OCI-LY7 (cell line): ENCODE data around the gene PCDHGB2. TPM values are rescaled to one million over a fixed set of nuclear protein-coding genes. Genes with fewer than 3 reads are reported as not detected.

Experiments
- BruUV-seq: library from RNA; stranded (reverse); fragments of 400-500 nt; replicated peaks from 2 replicates; lab custom pipeline; 2021; lab: Mats Ljungman, UMichigan
- CTCF ChIA-PET: fragments of 300-600 bp; sonication (Branson Sonifier 250); formaldehyde crosslinking; loops from one replicate; lab custom pipeline; 2022; ENCODE audit warnings: antibody characterized with exemption; ENCODE audit not compliant: unreplicated experiment; lab: Charles Lee
- POLR2A ChIA-PET: fragments of 300-600 bp; sonication (Branson Sonifier 250); formaldehyde crosslinking; loops from one replicate; lab custom pipeline; 2022; ENCODE audit warnings: antibody characterized with exemption; lab: Charles Lee
- DNase-seq: peaks from one replicate; pipeline ENCODE4 v3.0.0-alpha.2; 2015; ENCODE audit warnings: low spot score
- H2AFZ ChIP-seq: fragments of 200-600 bp; sonication (generic), shearing (Covaris generic); 2 replicates; pipeline ENCODE4 v1.6.1; 2014; ENCODE audit warnings: mild to moderate bottlenecking, antibody characterized with exemption, low read length, moderate library complexity
- H3K27ac ChIP-seq: fragments of 200-600 bp; sonication (generic); 2 replicates; pipeline ENCODE4 v1.5.1; 2014; ENCODE audit warnings: mixed run types, low read depth, mild to moderate bottlenecking, moderate library complexity, low read length, inconsistent platforms; ENCODE audit not compliant: poor library complexity, severe bottlenecking
- H3K36me3 ChIP-seq: fragments of 200-600 bp; sonication (generic); 2 replicates; pipeline ENCODE4 v1.6.1; 2014; ENCODE audit warnings: mild to moderate bottlenecking, antibody characterized with exemption, low read length, moderate library complexity, mixed read lengths; ENCODE audit not compliant: insufficient read depth
- H3K4me1 ChIP-seq: fragments of 200-600 bp; sonication (generic); 2 replicates; pipeline ENCODE4 v1.5.1; 2014; ENCODE audit warnings: mild to moderate bottlenecking, low read length; ENCODE audit not compliant: insufficient read depth, poor library complexity, severe bottlenecking
- H3K4me2 ChIP-seq: fragments of 200-600 bp; sonication (generic); 2 replicates; pipeline ENCODE4 v1.6.1; 2014; ENCODE audit warnings: mild to moderate bottlenecking, low read length
- H3K4me3 ChIP-seq: fragments of 200-600 bp; sonication (generic); 2 replicates; pipeline ENCODE4 v1.5.1; 2014; ENCODE audit warnings: mild to moderate bottlenecking, low read depth, low read length; ENCODE audit not compliant: poor library complexity, severe bottlenecking
- H3K79me2 ChIP-seq: fragments of 200-600 bp; sonication (generic); 2 replicates; pipeline ENCODE4 v1.6.1; 2016; ENCODE audit warnings: low read depth, mild to moderate bottlenecking, low read length, moderate library complexity, mixed read lengths; ENCODE audit not compliant: insufficient read depth
- H3K9me2 ChIP-seq: fragments of 200-600 bp; sonication (generic); 2 replicates; pipeline ENCODE4 v1.6.1; 2016; ENCODE audit warnings: mild to moderate bottlenecking, low read length, mixed read lengths; ENCODE audit not compliant: insufficient read depth
- H3K9me3 ChIP-seq: fragments of 200-600 bp; sonication (generic); 2 replicates; pipeline ENCODE4 v1.6.1; 2014; ENCODE audit warnings: mild to moderate bottlenecking, mixed run types, low read length, mixed read lengths
- H4K20me1 ChIP-seq: fragments of 200-600 bp; sonication (generic); 2 replicates; pipeline ENCODE4 v1.6.1; 2014; ENCODE audit warnings: mild to moderate bottlenecking, antibody characterized with exemption, low read length, moderate library complexity, mixed read lengths; ENCODE audit not compliant: insufficient read depth
- EZH2phosphoT487 ChIP-seq: fragments of 200-600 bp; sonication (generic); IDR thresholded peaks from 2 replicates; pipeline ENCODE4 v1.6.1; 2018; ENCODE audit warnings: low read depth, borderline replicate concordance, mild to moderate bottlenecking, mixed run types, antibody characterized with exemption, low read length, moderate library complexity, mixed read lengths
- intact Hi-C: fragments of 100-400 bp; cut with micrococcal nuclease; formaldehyde crosslinking; loops from one replicate; pipeline ENCODE4 v1.10.0; 2022; ENCODE audit not compliant: unreplicated experiment
- total RNA-seq, 2 experiments: library from RNA; depleted of rRNA in 1 of 2; stranded (reverse); fragments of >200 nt in 1 of 2; shearing (Covaris generic) in 1 of 2; gene quantifications; 2 replicates each; pipeline ENCODE4 v1.2.3, GENCODE V29; 2014 to 2022
- TF ChIP-seq, protein P1 (sequence below): fragments of 200-600 bp; sonication (generic); conservative IDR thresholded peaks from 2 replicates; pipeline ENCODE4 v1.5.1; 2014; ENCODE audit warnings: mild to moderate bottlenecking, antibody characterized with exemption, low read length, moderate library complexity, mixed read lengths

The PCDHGB2 gene
- total RNA-seq, 2 experiments from 2014 or later, result 9.2 to 9.3 TPM

DNA sequence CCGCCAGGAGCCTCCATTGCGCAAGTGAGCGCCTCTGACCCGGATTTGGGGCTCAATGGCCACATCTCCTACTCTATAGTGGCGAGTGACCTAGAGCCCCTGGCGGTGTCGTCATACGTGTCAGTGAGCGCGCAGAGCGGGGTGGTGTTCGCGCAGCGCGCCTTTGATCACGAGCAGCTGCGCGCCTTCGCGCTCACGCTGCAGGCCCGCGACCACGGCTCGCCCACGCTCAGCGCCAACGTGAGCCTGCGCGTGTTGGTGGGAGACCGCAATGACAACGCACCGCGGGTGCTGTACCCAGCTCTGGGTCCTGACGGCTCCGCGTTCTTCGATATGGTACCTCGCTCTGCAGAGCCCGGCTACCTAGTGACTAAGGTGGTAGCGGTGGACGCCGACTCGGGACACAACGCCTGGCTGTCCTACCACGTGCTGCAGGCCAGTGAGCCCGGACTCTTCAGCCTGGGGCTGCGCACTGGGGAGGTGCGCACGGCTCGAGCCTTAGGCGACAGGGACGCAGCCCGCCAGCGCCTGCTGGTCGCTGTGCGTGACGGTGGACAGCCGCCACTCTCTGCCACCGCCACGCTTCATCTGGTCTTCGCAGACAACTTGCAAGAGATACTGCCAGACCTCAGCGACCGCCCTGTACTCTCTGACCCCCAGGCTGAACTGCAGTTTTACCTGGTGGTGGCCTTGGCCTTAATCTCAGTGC, 50.0 kb downstream of the PCDHGB2 start:
- H3K36me3 ChIP-seq, result no peaks in the 10 kb centered on the region
- CTCF ChIA-PET, result interaction anchor here (0.7 kb wide), 1 partner anchor 11 kb away, joined by 3 read pairs; the partner anchor contains the start of gene PCDHGA11
- TF ChIP-seq, protein P1, sequence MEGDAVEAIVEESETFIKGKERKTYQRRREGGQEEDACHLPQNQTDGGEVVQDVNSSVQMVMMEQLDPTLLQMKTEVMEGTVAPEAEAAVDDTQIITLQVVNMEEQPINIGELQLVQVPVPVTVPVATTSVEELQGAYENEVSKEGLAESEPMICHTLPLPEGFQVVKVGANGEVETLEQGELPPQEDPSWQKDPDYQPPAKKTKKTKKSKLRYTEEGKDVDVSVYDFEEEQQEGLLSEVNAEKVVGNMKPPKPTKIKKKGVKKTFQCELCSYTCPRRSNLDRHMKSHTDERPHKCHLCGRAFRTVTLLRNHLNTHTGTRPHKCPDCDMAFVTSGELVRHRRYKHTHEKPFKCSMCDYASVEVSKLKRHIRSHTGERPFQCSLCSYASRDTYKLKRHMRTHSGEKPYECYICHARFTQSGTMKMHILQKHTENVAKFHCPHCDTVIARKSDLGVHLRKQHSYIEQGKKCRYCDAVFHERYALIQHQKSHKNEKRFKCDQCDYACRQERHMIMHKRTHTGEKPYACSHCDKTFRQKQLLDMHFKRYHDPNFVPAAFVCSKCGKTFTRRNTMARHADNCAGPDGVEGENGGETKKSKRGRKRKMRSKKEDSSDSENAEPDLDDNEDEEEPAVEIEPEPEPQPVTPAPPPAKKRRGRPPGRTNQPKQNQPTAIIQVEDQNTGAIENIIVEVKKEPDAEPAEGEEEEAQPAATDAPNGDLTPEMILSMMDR, result no peak
- no peak for TF ChIP-seq EZH2phosphoT487
- no peaks in the 10 kb centered on the region for H3K4me1 ChIP-seq
- H4K20me1 ChIP-seq, result no peaks in the 10 kb centered on the region
- POLR2A ChIA-PET, result interaction anchor here (0.6 to 0.7 kb wide), 2 partner anchors 18 to 1847 kb away, joined by 3 to 4 read pairs; no protein-coding TSS in a partner anchor
- no peak overlapping the region for H3K27ac ChIP-seq
- BruUV-seq, result no TSS peak
- H3K9me3 ChIP-seq, result no peaks in the 10 kb centered on the region
- H3K4me3 ChIP-seq, result no peak overlapping the region
- no peaks in the 10 kb centered on the region for H3K79me2 ChIP-seq
- no peaks in the 10 kb centered on the region for H3K9me2 ChIP-seq
- DNase-seq, result no peak
- H3K4me2 ChIP-seq, result no peak overlapping the region
- intact Hi-C loops, result loop anchor here (5.0 kb wide), 1 partner anchor 52 kb away; the partner anchor contains the start of genes PCDHGA4 and PCDHGB2
- no peak overlapping the region for H2AFZ ChIP-seq

DNA sequence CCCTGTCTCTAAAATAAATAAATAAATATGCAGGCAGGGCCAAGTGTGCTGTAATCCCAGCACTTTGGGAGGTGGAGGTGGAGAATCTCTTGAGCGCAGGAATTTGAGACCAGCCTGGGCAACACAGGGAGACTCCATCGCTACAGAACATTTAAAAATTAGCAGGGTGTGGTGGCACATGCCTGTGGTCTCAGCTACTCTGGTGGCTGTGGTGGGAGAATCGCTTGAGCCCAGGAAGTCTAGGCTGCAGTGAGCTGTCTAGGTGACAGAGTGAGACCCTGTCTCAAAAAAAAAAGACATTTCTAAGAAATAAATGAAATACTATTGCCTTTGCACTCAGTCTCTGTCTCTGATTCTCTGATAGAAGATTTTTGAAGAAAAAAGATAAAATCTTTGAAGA, 51.8 kb downstream of the PCDHGB2 start:
- Histone ChIP-seq H4K20me1 (no peaks in the 10 kb centered on the region), H3K27ac (no peak overlapping the region), H3K4me1 (no peaks in the 10 kb centered on the region), H3K79me2 (no peaks in the 10 kb centered on the region), H3K9me3 (no peaks in the 10 kb centered on the region), H3K4me2 (no peak overlapping the region), H3K9me2 (no peaks in the 10 kb centered on the region), H3K4me3 (no peak overlapping the region), H2AFZ (no peak overlapping the region), H3K36me3 (no peaks in the 10 kb centered on the region)
- BruUV-seq, result no TSS peak
- no peak for DNase-seq
- POLR2A ChIA-PET, result interaction anchor here (2.2 kb wide), 1 partner anchor 152 kb away, joined by 6 read pairs; no protein-coding TSS in a partner anchor
- TF ChIP-seq EZH2phosphoT487, result no peak
- TF ChIP-seq, protein P1, result no peak
- CTCF ChIA-PET, result interaction anchor here (0.9 kb wide), 1 partner anchor 152 kb away, joined by 5 read pairs; no protein-coding TSS in a partner anchor
- intact Hi-C loops, result loop anchor here (5.0 kb wide), 1 partner anchor 54 kb away; the partner anchor contains the start of genes PCDHGA4 and PCDHGB2

Other genes starting within 250 kb of the PCDHGB2 start
Only the 30 nearest of the 36 such genes appear.
- gene PCDHB9, start 172.8 kb upstream of the PCDHGB2 start, total RNA-seq (2014; rRNA removed; shearing (Covaris generic)), result 0.06 TPM in 1 of 2 replicates, not detected in the other
- gene PCDHB9, start 172.8 kb upstream of the PCDHGB2 start, total RNA-seq (2022), result 0.33 TPM in 1 of 2 replicates, not detected in the other
- gene PCDHB10, start 167.6 kb upstream of the PCDHGB2 start, total RNA-seq (2014; rRNA removed; shearing (Covaris generic)), result 0.08 TPM in 1 of 2 replicates, not detected in the other
- not detected in 2 replicates for gene PCDHB10, start 167.6 kb upstream of the PCDHGB2 start, total RNA-seq (2022)
- gene PCDHB11, start 160.4 kb upstream of the PCDHGB2 start, total RNA-seq (2014; rRNA removed; shearing (Covaris generic)), result not detected in 2 replicates
- gene PCDHB11, start 160.4 kb upstream of the PCDHGB2 start, total RNA-seq (2022), result not detected in 2 replicates
- not detected in 2 replicates for gene PCDHB12, start 151.3 kb upstream of the PCDHGB2 start, total RNA-seq (2014; rRNA removed; shearing (Covaris generic))
- gene PCDHB12, start 151.3 kb upstream of the PCDHGB2 start, total RNA-seq (2022), result not detected in 2 replicates
- gene PCDHB13, start 146.1 kb upstream of the PCDHGB2 start, total RNA-seq (2014; rRNA removed; shearing (Covaris generic)), result 0.22 TPM in 1 of 2 replicates, not detected in the other
- not detected in 2 replicates for gene PCDHB13, start 146.1 kb upstream of the PCDHGB2 start, total RNA-seq (2022)
- 0.22 TPM in 1 of 2 replicates, not detected in the other for gene PCDHB14, start 136.7 kb upstream of the PCDHGB2 start, total RNA-seq (2014; rRNA removed; shearing (Covaris generic))
- gene PCDHB14, start 136.7 kb upstream of the PCDHGB2 start, total RNA-seq (2022), result not detected in 2 replicates
- not detected in 2 replicates for gene PCDHB15, start 114.6 kb upstream of the PCDHGB2 start, total RNA-seq (2014; rRNA removed; shearing (Covaris generic))
- gene PCDHB15, start 114.6 kb upstream of the PCDHGB2 start, total RNA-seq (2022), result not detected in 2 replicates
- gene SLC25A2, start 55.9 kb upstream of the PCDHGB2 start, total RNA-seq (2014; rRNA removed; shearing (Covaris generic)), result 0.16 and 0.95 TPM in 2 replicates
- 0.70 and 1.6 TPM in 2 replicates for gene SLC25A2, start 55.9 kb upstream of the PCDHGB2 start, total RNA-seq (2022)
- 115 and 126 TPM in 2 replicates for gene TAF7, start 39.2 kb upstream of the PCDHGB2 start, total RNA-seq (2014; rRNA removed; shearing (Covaris generic))
- gene TAF7, start 39.2 kb upstream of the PCDHGB2 start, total RNA-seq (2022), result 103 and 113 TPM in 2 replicates
- 1.3 and 1.8 TPM in 2 replicates for gene PCDHGA1, start 29.5 kb upstream of the PCDHGB2 start, total RNA-seq (2014; rRNA removed; shearing (Covaris generic))
- gene PCDHGA1, start 29.5 kb upstream of the PCDHGB2 start, total RNA-seq (2022), result 1.7 and 1.9 TPM in 2 replicates
- gene PCDHGA2, start 21.2 kb upstream of the PCDHGB2 start, total RNA-seq (2014; rRNA removed; shearing (Covaris generic)), result 0.19 and 0.51 TPM in 2 replicates
- gene PCDHGA2, start 21.2 kb upstream of the PCDHGB2 start, total RNA-seq (2022), result 0.74 and 1.1 TPM in 2 replicates
- 0.21 and 0.25 TPM in 2 replicates for gene PCDHGA3, start 16.2 kb upstream of the PCDHGB2 start, total RNA-seq (2014; rRNA removed; shearing (Covaris generic))
- gene PCDHGA3, start 16.2 kb upstream of the PCDHGB2 start, total RNA-seq (2022), result 0.36 and 0.65 TPM in 2 replicates
- gene PCDHGB1, start 9.9 kb upstream of the PCDHGB2 start, total RNA-seq (2014; rRNA removed; shearing (Covaris generic)), result 2.8 and 4.1 TPM in 2 replicates
- 2.8 and 3.0 TPM in 2 replicates for gene PCDHGB1, start 9.9 kb upstream of the PCDHGB2 start, total RNA-seq (2022)
- 1.9 and 3.5 TPM in 2 replicates for gene PCDHGA4, start 5.0 kb upstream of the PCDHGB2 start, total RNA-seq (2014; rRNA removed; shearing (Covaris generic))
- 1.8 and 1.9 TPM in 2 replicates for gene PCDHGA4, start 5.0 kb upstream of the PCDHGB2 start, total RNA-seq (2022)
- 5.2 and 6.1 TPM in 2 replicates for gene PCDHGA5, start 4.2 kb downstream of the PCDHGB2 start, total RNA-seq (2014; rRNA removed; shearing (Covaris generic))
- gene PCDHGA5, start 4.2 kb downstream of the PCDHGB2 start, total RNA-seq (2022), result 4.6 and 4.9 TPM in 2 replicates
- 3.5 and 5.8 TPM in 2 replicates for gene PCDHGB3, start 10.2 kb downstream of the PCDHGB2 start, total RNA-seq (2014; rRNA removed; shearing (Covaris generic))
- gene PCDHGB3, start 10.2 kb downstream of the PCDHGB2 start, total RNA-seq (2022), result 6.1 and 6.3 TPM in 2 replicates
- 6.3 and 7.2 TPM in 2 replicates for gene PCDHGA6, start 13.9 kb downstream of the PCDHGB2 start, total RNA-seq (2014; rRNA removed; shearing (Covaris generic))
- 5.5 and 6.2 TPM in 2 replicates for gene PCDHGA6, start 13.9 kb downstream of the PCDHGB2 start, total RNA-seq (2022)
- 4.7 and 6.4 TPM in 2 replicates for gene PCDHGA7, start 22.7 kb downstream of the PCDHGB2 start, total RNA-seq (2014; rRNA removed; shearing (Covaris generic))
- 5.6 TPM in 2 replicates for gene PCDHGA7, start 22.7 kb downstream of the PCDHGB2 start, total RNA-seq (2022)
- gene PCDHGB4, start 27.7 kb downstream of the PCDHGB2 start, total RNA-seq (2014; rRNA removed; shearing (Covaris generic)), result 8.7 and 9.3 TPM in 2 replicates
- 6.5 and 6.9 TPM in 2 replicates for gene PCDHGB4, start 27.7 kb downstream of the PCDHGB2 start, total RNA-seq (2022)
- 5.0 and 5.3 TPM in 2 replicates for gene PCDHGA8, start 32.6 kb downstream of the PCDHGB2 start, total RNA-seq (2014; rRNA removed; shearing (Covaris generic))
- gene PCDHGA8, start 32.6 kb downstream of the PCDHGB2 start, total RNA-seq (2022), result 3.8 and 4.7 TPM in 2 replicates
- gene PCDHGB5, start 38.0 kb downstream of the PCDHGB2 start, total RNA-seq (2014; rRNA removed; shearing (Covaris generic)), result 3.8 and 5.1 TPM in 2 replicates
- 7.1 and 8.6 TPM in 2 replicates for gene PCDHGB5, start 38.0 kb downstream of the PCDHGB2 start, total RNA-seq (2022)
- 3.7 and 5.9 TPM in 2 replicates for gene PCDHGA9, start 42.8 kb downstream of the PCDHGB2 start, total RNA-seq (2014; rRNA removed; shearing (Covaris generic))
- gene PCDHGA9, start 42.8 kb downstream of the PCDHGB2 start, total RNA-seq (2022), result 5.2 and 5.7 TPM in 2 replicates
- gene PCDHGB6, start 48.0 kb downstream of the PCDHGB2 start, total RNA-seq (2014; rRNA removed; shearing (Covaris generic)), result 3.2 and 4.7 TPM in 2 replicates
- 4.1 and 4.5 TPM in 2 replicates for gene PCDHGB6, start 48.0 kb downstream of the PCDHGB2 start, total RNA-seq (2022)
- gene PCDHGA10, start 53.0 kb downstream of the PCDHGB2 start, total RNA-seq (2014; rRNA removed; shearing (Covaris generic)), result 2.7 and 4.9 TPM in 2 replicates
- gene PCDHGA10, start 53.0 kb downstream of the PCDHGB2 start, total RNA-seq (2022), result 3.4 and 3.9 TPM in 2 replicates
- gene PCDHGB7, start 57.7 kb downstream of the PCDHGB2 start, total RNA-seq (2014; rRNA removed; shearing (Covaris generic)), result 3.3 and 3.9 TPM in 2 replicates
- gene PCDHGB7, start 57.7 kb downstream of the PCDHGB2 start, total RNA-seq (2022), result 4.5 and 5.4 TPM in 2 replicates
- gene PCDHGA11, start 61.1 kb downstream of the PCDHGB2 start, total RNA-seq (2014; rRNA removed; shearing (Covaris generic)), result 4.8 and 6.8 TPM in 2 replicates
- 3.4 and 4.1 TPM in 2 replicates for gene PCDHGA11, start 61.1 kb downstream of the PCDHGB2 start, total RNA-seq (2022)
- gene PCDHGA12, start 70.5 kb downstream of the PCDHGB2 start, total RNA-seq (2014; rRNA removed; shearing (Covaris generic)), result 2.6 and 3.9 TPM in 2 replicates
- gene PCDHGA12, start 70.5 kb downstream of the PCDHGB2 start, total RNA-seq (2022), result 3.0 and 3.4 TPM in 2 replicates
- 20.4 and 27.2 TPM in 2 replicates for gene PCDHGC3, start 116.0 kb downstream of the PCDHGB2 start, total RNA-seq (2014; rRNA removed; shearing (Covaris generic))
- gene PCDHGC3, start 116.0 kb downstream of the PCDHGB2 start, total RNA-seq (2022), result 59.7 and 60.0 TPM in 2 replicates
- 6.3 and 8.4 TPM in 2 replicates for gene PCDHGC4, start 125.0 kb downstream of the PCDHGB2 start, total RNA-seq (2014; rRNA removed; shearing (Covaris generic))
- 6.4 and 7.0 TPM in 2 replicates for gene PCDHGC4, start 125.0 kb downstream of the PCDHGB2 start, total RNA-seq (2022)
- 3.0 and 4.4 TPM in 2 replicates for gene PCDHGC5, start 129.1 kb downstream of the PCDHGB2 start, total RNA-seq (2014; rRNA removed; shearing (Covaris generic))
- 5.0 and 5.4 TPM in 2 replicates for gene PCDHGC5, start 129.1 kb downstream of the PCDHGB2 start, total RNA-seq (2022)